Measurements from ENCODE around the gene PARP12.

The PARP12 gene

DNA sequence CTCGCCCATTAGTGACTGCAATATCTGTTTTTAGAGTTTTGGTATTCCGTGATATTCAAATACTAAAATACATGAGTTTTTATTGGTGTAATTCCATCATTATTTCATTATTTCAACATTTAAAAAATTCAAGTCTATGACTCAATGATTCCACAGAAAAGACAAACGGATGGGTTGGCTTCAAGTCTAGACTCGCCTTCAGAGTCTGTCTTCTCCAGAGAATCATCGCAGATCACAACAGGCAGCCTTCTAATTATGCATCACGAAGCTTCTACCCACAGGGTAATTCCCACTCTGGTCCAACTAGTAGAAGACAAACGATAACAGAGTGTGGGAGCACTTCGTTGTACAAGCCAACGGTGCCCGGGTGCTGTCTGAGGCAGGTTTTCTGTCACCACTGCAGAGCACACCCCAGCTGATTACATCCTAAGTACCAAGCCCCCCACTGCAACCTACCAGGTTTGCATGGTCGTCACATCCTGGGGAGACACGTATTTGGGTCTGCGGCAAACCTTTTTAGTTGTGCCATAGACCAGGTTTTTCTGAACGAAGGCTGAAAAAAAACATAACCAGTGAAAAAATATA lies 28.9 kb downstream of the PARP12 start:
- H3K4me1 Mint-ChIP-seq (ENCODE audit: low read depth), result peaks cover 29% of the 10 kb centered on the region
- no peaks in the 10 kb centered on the region for H3K27me3 Mint-ChIP-seq
- H3K4me3 Mint-ChIP-seq, result no peak overlapping the region
- H3K36me3 Mint-ChIP-seq (ENCODE audit: low read depth), result peaks cover 57% of the 10 kb centered on the region
- no peak overlapping the region for H3K27ac Mint-ChIP-seq
- H3K9me3 Mint-ChIP-seq, result no peaks in the 10 kb centered on the region

DNA sequence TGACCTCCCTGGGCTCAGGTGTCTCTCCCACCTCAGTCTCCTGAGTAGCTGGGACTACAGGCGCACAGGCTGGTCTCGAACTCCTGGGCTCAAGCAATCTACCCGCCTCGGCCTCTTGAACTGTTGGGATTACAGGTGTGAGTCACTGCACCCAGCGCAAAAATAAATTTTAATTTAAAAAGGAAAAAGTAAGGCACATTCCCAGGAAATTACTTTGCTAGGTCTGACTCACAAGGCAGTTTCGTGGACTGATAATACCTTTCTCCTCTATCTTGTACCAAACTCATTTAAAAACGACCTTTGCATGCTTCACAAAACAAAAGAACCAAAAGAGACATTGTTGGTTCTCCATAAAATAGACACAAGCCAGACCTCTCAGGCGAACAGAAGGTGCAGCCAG lies 29.7 kb downstream of the PARP12 start:
- H3K27ac Mint-ChIP-seq, result no peak overlapping the region
- H3K9me3 Mint-ChIP-seq, result no peaks in the 10 kb centered on the region
- H3K27me3 Mint-ChIP-seq, result no peaks in the 10 kb centered on the region
- H3K4me1 Mint-ChIP-seq (ENCODE audit: low read depth), result peaks cover 29% of the 10 kb centered on the region
- no peak overlapping the region for H3K4me3 Mint-ChIP-seq
- H3K36me3 Mint-ChIP-seq (ENCODE audit: low read depth), result peaks cover 50% of the 10 kb centered on the region

DNA sequence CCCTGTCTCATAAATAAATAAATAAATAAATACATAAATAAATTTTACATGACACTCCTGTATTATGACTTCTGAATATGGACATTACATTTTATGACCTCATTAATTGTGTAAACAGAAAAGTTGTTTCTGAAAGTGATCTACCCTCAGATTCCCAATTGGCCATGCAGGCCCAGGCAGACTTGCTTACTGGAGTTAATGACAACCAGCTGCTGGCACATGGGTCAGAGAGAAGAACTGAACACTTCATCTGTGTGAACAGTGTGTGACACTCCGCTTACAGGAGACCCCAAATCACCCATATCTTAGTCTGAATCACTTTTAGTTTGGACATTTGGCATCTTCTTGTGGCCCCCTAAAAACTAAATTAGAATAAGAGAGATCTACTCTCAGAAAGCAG lies 31.4 kb downstream of the PARP12 start:
- H3K9me3 Mint-ChIP-seq, result no peaks in the 10 kb centered on the region
- no peak overlapping the region for H3K4me3 Mint-ChIP-seq
- no peak overlapping the region for H3K27ac Mint-ChIP-seq
- H3K36me3 Mint-ChIP-seq (ENCODE audit: low read depth), result peaks cover 37% of the 10 kb centered on the region
- peaks cover 23% of the 10 kb centered on the region for H3K4me1 Mint-ChIP-seq (ENCODE audit: low read depth)
- H3K27me3 Mint-ChIP-seq, result no peaks in the 10 kb centered on the region

DNA sequence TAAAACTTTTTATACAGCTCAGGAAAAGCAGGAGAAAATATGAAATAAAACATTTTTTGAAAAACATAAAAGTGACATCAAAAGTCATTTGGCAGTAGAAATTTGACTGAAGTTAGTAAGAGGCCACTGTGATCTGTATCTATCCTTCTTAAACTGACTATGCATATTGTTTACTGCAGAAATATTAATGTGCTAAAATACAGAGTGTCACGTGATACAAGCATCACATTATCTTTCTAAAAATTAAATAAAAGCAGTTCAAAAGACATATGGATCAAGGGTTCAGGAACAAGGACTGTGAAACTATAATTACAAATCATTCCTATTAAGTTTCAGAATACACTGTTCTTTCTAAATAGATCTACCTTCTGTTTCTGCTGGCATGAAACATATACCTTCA lies 33.7 kb downstream of the PARP12 start:
- Mint-ChIP-seq H3K9me3 (no peaks in the 10 kb centered on the region), H3K36me3 (ENCODE audit: low read depth) (peaks cover 44% of the 10 kb centered on the region), H3K4me1 (ENCODE audit: low read depth) (peaks cover 11% of the 10 kb centered on the region), H3K4me3 (no peak overlapping the region), H3K27me3 (no peaks in the 10 kb centered on the region), H3K27ac (no peak overlapping the region)

DNA sequence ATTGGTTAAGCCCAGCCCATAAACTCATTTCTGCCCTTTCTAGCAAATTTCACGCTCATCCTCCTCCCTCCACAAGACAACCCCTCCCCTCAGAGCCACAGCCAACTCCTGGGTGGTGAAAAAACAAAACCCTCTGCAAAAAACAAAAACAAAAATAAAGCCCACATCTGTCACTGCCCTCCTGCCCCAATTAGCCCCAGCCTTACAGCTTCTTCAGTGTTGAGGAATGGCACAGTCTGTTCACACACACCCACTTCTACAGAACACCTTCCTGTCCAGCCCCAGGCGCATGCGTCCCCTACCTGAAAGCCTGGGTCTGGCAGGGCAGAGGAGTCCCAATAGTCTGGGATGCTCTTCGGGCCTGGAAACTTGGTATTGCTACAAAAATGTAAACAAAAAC lies 34.4 kb downstream of the PARP12 start:
- peaks cover 8% of the 10 kb centered on the region for H3K4me1 Mint-ChIP-seq (ENCODE audit: low read depth)
- H3K36me3 Mint-ChIP-seq (ENCODE audit: low read depth), result peaks cover 44% of the 10 kb centered on the region
- H3K27ac Mint-ChIP-seq, result peak overlapping the region; percentile 11
- no peaks in the 10 kb centered on the region for H3K9me3 Mint-ChIP-seq
- no peak overlapping the region for H3K4me3 Mint-ChIP-seq
- no peaks in the 10 kb centered on the region for H3K27me3 Mint-ChIP-seq

DNA sequence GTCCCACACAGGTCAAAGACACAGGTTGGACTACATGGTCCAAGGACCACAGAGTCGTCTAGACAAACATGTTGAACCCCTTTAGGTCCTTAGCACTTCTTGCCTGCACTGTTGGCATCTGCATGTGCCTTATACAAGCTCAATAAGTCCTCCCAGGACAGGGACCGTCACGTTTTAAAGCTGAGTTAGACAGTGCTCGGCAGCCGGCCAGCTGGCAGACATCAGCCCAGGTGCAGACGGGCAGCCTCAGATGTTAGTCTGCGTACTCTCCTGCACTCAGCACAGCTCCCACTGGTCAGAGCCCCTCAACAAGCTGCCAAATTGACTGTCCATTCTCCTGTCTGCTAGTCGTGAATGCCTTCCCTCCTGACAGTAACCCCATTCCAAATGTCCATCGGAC lies 34.9 kb downstream of the PARP12 start:
- H3K36me3 Mint-ChIP-seq (ENCODE audit: low read depth), result peaks cover 44% of the 10 kb centered on the region

DNA sequence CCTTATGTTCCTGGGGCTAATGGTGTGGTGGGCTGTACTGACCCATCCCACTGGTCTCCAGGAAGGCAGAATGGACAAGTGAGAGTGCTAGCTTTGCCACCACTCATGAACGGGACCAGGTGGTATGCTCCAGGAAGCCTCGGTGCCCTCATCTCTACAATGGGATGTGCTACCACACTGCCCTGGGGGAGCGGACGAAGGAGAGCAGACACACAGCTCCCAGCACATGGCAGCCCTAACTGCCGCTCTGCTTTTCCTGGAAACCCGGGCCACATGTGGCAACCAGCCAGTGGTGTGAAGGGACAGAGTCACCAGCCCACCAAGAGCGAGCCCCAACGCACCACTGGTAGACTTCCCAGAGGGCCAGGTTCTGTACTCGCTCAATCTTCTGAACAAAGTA lies 35.8 kb downstream of the PARP12 start:
- Mint-ChIP-seq H3K27ac (no peak overlapping the region), H3K36me3 (ENCODE audit: low read depth) (peaks cover 45% of the 10 kb centered on the region), H3K9me3 (no peaks in the 10 kb centered on the region), H3K27me3 (no peaks in the 10 kb centered on the region), H3K4me3 (no peak overlapping the region), H3K4me1 (ENCODE audit: low read depth) (no peaks in the 10 kb centered on the region)

More for the DNA sequence above, 34.9 kb downstream of the PARP12 start:
- Mint-ChIP-seq H3K9me3 (no peaks in the 10 kb centered on the region), H3K27ac (no peak overlapping the region), H3K4me1 (ENCODE audit: low read depth) (peaks cover 4% of the 10 kb centered on the region), H3K4me3 (no peak overlapping the region), H3K27me3 (no peaks in the 10 kb centered on the region)

DNA sequence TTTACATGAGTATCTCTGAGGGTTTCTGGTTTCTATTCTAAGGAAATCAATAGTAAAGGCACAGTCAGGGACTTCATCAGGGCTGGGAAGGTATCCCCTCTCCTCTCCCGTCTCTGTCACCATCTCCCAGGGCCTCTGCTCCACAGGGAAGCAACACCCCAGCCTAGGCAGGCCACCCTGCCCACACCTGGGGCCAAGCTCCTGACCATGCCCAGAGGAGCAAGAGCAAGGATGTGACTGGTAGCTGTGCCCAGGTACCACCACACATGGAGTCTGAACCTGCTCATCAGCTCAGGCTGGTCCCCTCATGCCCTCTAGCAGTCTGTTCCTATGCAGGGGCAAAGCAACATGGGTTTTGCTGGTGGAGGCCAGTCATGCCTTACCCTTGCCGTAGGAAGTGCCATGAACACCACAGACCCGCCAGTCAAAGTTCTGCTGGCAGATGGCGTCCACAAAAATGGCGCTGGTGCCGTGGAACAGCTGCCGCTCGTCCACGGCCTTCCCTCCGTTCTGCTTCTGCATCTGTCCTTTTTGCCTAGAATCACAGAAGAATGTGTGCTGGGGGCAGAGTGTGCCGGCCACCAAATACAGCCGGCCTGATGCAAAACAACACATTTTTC lies 36.8 kb downstream of the PARP12 start:
- Mint-ChIP-seq H3K4me1 (ENCODE audit: low read depth) (no peaks in the 10 kb centered on the region), H3K4me3 (no peak overlapping the region), H3K9me3 (no peaks in the 10 kb centered on the region), H3K36me3 (ENCODE audit: low read depth) (peaks cover 45% of the 10 kb centered on the region), H3K27ac (no peak overlapping the region), H3K27me3 (no peaks in the 10 kb centered on the region)

DNA sequence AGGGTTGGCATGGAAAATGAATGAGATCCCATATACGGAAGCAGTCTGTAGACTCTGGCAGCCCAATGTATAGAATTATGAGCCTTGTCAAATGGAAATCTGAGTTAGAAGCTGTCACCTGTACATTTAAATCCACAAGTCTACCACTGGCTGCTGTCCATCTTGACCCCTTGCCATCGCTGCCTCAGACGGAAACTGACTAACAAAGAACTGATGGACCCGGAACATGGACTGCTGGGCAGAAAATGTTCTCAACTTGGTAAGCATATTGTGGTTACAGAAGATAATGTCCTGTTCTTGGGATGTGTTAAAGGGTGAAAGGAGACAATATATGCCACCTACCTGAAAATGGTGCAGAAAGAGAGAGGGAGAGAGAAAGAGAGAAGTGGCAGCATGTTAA lies 37.5 kb downstream of the PARP12 start:
- Mint-ChIP-seq H3K27ac (no peak overlapping the region), H3K27me3 (no peaks in the 10 kb centered on the region), H3K4me3 (no peak overlapping the region), H3K9me3 (no peaks in the 10 kb centered on the region), H3K4me1 (ENCODE audit: low read depth) (no peaks in the 10 kb centered on the region), H3K36me3 (ENCODE audit: low read depth) (peaks cover 41% of the 10 kb centered on the region)

DNA sequence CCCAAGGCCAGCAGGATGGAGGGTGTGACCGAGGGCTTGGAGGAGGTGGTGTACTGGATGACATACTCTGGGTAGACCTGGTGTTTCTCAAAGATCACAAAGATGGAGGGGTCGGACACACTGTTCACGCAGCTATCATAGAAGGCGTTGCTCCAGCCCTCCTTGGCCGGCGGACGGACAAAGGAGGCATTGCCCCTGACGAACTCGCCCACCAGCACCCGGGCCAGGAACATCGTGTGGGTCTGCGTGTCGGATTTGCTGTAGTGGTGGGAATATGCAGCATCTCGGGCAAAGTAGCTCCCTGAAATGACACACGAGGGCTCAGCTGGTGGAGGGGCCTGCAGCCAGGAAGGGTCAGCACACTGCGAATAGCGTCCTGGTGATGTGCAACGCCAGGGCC lies 38.2 kb downstream of the PARP12 start:
- Mint-ChIP-seq H3K27ac (no peak overlapping the region), H3K4me3 (no peak overlapping the region), H3K9me3 (no peaks in the 10 kb centered on the region), H3K4me1 (ENCODE audit: low read depth) (no peaks in the 10 kb centered on the region), H3K27me3 (no peaks in the 10 kb centered on the region), H3K36me3 (ENCODE audit: low read depth) (peaks cover 37% of the 10 kb centered on the region)

DNA sequence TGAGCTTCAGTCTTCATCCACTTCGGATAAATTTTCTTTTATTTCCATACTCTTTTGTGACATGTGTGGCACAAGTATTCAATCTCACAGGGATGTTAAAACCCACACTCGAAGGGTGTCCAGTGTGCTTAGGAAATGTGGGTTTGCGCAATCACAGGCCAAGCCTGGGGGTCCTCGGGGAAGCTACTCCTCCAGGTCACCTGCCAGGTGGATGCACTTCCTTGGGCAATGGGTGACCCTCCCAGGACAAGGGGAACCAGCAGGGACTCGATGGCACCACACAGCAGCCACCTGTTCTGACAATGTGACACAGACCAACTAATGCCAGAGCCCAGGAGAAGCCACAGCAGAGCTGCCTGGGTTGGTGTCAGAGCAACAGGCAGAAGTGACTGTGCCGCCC lies 39.0 kb downstream of the PARP12 start:
- no peak overlapping the region for H3K27ac Mint-ChIP-seq
- H3K9me3 Mint-ChIP-seq, result no peaks in the 10 kb centered on the region
- H3K4me3 Mint-ChIP-seq, result no peak overlapping the region
- H3K27me3 Mint-ChIP-seq, result no peaks in the 10 kb centered on the region
- H3K4me1 Mint-ChIP-seq (ENCODE audit: low read depth), result no peaks in the 10 kb centered on the region
- peaks cover 31% of the 10 kb centered on the region for H3K36me3 Mint-ChIP-seq (ENCODE audit: low read depth)

DNA sequence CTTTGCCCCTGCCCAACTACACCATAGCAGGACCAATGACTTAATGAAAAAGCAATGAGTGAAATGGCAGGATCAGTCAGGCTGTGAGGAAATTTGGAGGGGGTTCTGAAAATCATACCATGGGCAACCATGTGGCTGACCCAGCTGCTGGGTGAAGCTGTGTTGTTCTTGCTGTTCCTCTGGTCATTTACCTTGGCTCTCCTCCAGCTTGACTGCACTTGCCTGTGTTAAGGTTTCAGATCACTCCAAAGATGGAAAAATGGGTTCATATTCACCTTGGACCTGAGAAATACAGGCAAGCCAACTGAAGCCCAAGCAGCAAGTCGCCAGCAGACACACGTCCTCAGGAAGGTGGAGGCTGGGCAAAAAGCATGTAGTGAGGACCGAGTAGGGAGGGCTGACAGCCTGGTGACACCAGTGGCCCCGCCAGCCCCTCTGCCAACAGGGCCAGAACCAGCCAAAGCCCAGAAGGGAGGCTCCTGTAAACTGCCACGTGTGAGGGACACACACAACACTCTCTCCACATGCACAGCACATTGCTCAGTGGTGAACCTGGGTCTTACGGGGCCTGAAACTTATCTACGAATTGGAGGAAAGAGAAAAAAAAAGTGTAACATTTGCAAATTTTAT lies 40.1 kb downstream of the PARP12 start:
- H3K27ac Mint-ChIP-seq, result no peak overlapping the region
- H3K27me3 Mint-ChIP-seq, result no peaks in the 10 kb centered on the region
- no peaks in the 10 kb centered on the region for H3K4me1 Mint-ChIP-seq (ENCODE audit: low read depth)
- H3K9me3 Mint-ChIP-seq, result no peaks in the 10 kb centered on the region
- no peak overlapping the region for H3K4me3 Mint-ChIP-seq
- peaks cover 31% of the 10 kb centered on the region for H3K36me3 Mint-ChIP-seq (ENCODE audit: low read depth)

DNA sequence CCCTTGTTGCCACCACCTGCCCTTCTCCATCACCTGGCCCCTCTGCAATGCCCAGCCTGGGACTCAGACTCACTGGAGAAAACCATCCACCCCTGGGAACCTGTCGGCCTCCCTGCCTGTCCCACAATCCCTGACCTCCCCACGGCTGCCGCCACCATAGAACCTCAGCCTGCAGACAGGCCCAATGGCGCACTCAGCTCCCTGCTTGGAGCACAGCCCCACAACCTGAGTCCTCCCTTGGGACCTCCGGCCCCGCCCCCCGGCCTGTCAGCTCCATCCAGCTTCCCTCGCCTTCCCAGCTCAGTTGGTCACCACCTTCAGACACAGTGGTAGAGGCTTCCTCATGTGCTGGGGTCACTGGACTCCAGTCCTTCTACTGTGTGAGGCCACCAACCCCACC lies 41.1 kb downstream of the PARP12 start:
- no peaks in the 10 kb centered on the region for H3K4me1 Mint-ChIP-seq (ENCODE audit: low read depth)
- no peaks in the 10 kb centered on the region for H3K9me3 Mint-ChIP-seq
- H3K27ac Mint-ChIP-seq, result no peak overlapping the region
- peaks cover 31% of the 10 kb centered on the region for H3K36me3 Mint-ChIP-seq (ENCODE audit: low read depth)
- no peak overlapping the region for H3K4me3 Mint-ChIP-seq
- no peaks in the 10 kb centered on the region for H3K27me3 Mint-ChIP-seq

DNA sequence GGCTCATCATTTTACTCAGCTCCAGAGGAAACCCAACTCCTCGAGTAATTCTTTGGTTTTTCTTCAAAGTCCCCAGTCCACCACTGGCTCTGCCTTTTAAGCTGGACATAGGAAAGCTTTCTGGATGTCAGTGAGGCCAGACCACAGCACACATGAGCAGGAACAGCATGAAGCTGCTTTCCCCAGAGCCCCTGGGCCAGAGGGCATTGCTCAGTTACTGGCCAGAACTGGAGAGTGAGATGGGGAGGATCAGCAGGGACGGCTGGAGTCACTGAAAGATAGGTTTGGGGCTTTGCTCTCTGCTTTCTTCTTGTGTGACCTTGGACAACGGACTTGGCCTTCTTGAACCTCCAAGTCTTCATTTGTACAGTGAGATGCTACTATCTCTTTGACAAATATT lies 43.1 kb downstream of the PARP12 start:
- no peaks in the 10 kb centered on the region for H3K4me1 Mint-ChIP-seq (ENCODE audit: low read depth)
- no peak overlapping the region for H3K4me3 Mint-ChIP-seq
- no peaks in the 10 kb centered on the region for H3K9me3 Mint-ChIP-seq
- H3K36me3 Mint-ChIP-seq (ENCODE audit: low read depth), result peaks cover 22% of the 10 kb centered on the region
- H3K27ac Mint-ChIP-seq, result no peak overlapping the region
- H3K27me3 Mint-ChIP-seq, result no peaks in the 10 kb centered on the region

DNA sequence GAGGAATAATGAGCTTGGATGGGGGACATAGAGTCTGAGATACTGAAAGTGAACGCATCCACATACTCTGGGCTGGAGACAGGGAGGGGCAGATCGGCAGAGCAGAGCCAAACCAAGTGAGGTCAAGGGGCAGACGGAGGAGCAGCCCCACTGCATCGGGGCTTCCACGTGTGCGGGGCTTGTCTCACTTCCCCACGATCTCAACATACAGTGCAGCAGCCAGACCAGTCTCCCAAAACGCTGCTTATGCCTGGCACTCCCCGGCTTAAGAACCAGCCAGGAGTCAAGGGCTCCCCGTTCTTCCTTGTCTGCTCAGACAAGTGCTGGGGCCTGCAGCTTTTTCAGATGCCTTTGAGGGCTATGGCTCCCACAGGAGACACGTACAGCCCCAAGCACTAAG lies 43.6 kb downstream of the PARP12 start:
- H3K27ac Mint-ChIP-seq, result no peak overlapping the region
- no peaks in the 10 kb centered on the region for H3K27me3 Mint-ChIP-seq

More for the DNA sequence above, 43.6 kb downstream of the PARP12 start:
- H3K36me3 Mint-ChIP-seq (ENCODE audit: low read depth), result peaks cover 18% of the 10 kb centered on the region
- H3K4me3 Mint-ChIP-seq, result no peak overlapping the region
- no peaks in the 10 kb centered on the region for H3K9me3 Mint-ChIP-seq
- H3K4me1 Mint-ChIP-seq (ENCODE audit: low read depth), result no peaks in the 10 kb centered on the region

Measured in stimulated activated naive CD8-positive, alpha-beta T cell treated with anti-CD3 and anti-CD28 coated beads, Interleukin-15, Interleukin-2, amounts not matched to agents 100 ng/mL and 50 ng/mL, for 24 hours (primary cell).